Measurements from ENCODE around the gene KRTAP10-5.

- TF ChIP-seq CTCF (IDR thresholded peaks at IDR 0.05): no peak
- no peak for TF ChIP-seq POLR2AphosphoS5 (IDR thresholded peaks at IDR 0.05; ENCODE audit: low read depth, low read length)
- TF ChIP-seq SIN3A (IDR thresholded peaks at IDR 0.05; ENCODE audit: borderline replicate concordance, insufficient read depth, low read depth, low read length): no peak
- no peak for TF ChIP-seq REST (IDR thresholded peaks at IDR 0.05; ENCODE audit: insufficient read depth in 1 of 2, low read depth in 2 of 2, low read length in 1 of 2)
- no peak for TF ChIP-seq TCF7L2 (IDR thresholded peaks at IDR 0.05; ENCODE audit: low read depth, low read length)
Observed at GRCh38 chr21:44596068-44596725, 15.8 kb upstream of the KRTAP10-5 start.
